K562 (cell line): Measurements from ENCODE around the gene EMILIN1. TPM values are rescaled to one million over a fixed set of nuclear protein-coding genes. Genes with fewer than 3 reads are reported as not detected.

Experiments used
- ATAC-seq: fragments of 200-7000 bp; cut with Tn5 transposase; 3 replicates; pipeline ENCODE4 v1.9.1; 2020; ENCODE audit warnings: moderate library complexity
- BruUV-seq: library from RNA; stranded (reverse); fragments of 400-500 nt; replicated peaks from 2 replicates; lab custom pipeline; 2021; lab: Mats Ljungman, UMichigan
- CTCF ChIA-PET: fragments of 300-600 bp; formaldehyde crosslinking; extraction: SDS; loops from one replicate; lab custom pipeline; 2021; ENCODE audit warnings: low intra/inter-chr PET ratio; lab: Yijun Ruan, JAX
- POLR2A ChIA-PET: fragments of 300-600, 350-650 bp; sonication (Branson Sonifier 250); formaldehyde crosslinking; extraction: SDS; loops from one replicate; lab custom pipeline; 2021; ENCODE audit warnings: antibody characterized with exemption, inconsistent platforms; lab: Yijun Ruan, JAX
- DNase-seq, 4 experiments: peaks; one replicate each; pipeline versions ENCODE4 v3.0.0 to v3.0.0-alpha.2; 2011 to 2018; ENCODE audit warnings: low spot score in 3 of 4, mixed read lengths in 3 of 4; ENCODE audit errors: extremely low read depth in 1 of 4
- FAIRE-seq: peaks from 2 replicates; lab custom pipeline; 2011; peaks lifted over from hg19 to GRCh38; lab: Jason Lieb, UNC
- H2AFZ ChIP-seq: 2 replicates; pipeline ENCODE4 v1.6.0; 2011; ENCODE audit warnings: low read depth, low read length, control low read depth, inconsistent platforms
- H3K27ac ChIP-seq: fragments of 200-600 bp; 3 replicates; pipeline ENCODE4 v1.8.0; 2011; ENCODE audit warnings: low read depth, mild to moderate bottlenecking, control low read depth, inconsistent platforms, low read length, moderate library complexity, mixed read lengths; ENCODE audit errors: extremely low read depth
- H3K27me3 ChIP-seq, 2 experiments: fragments of 300-600 bp in 1 of 2; 2 replicates in 1 of 2; 3 replicates in 1 of 2; pipeline versions ENCODE4 v1.6.0 to v1.8.0; 2011; ENCODE audit warnings: inconsistent platforms in 2 of 2, low read length in 2 of 2, mild to moderate bottlenecking in 1 of 2, mixed read lengths in 1 of 2, moderate library complexity in 1 of 2; ENCODE audit not compliant: control insufficient read depth in 2 of 2, insufficient read depth in 2 of 2
- H3K36me3 ChIP-seq: fragments of 300-600 bp; 3 replicates; pipeline ENCODE4 v1.8.0; 2011; ENCODE audit warnings: mild to moderate bottlenecking, low read length, inconsistent platforms; ENCODE audit not compliant: control insufficient read depth, insufficient read depth
- H3K4me1 ChIP-seq, 2 experiments: fragments of 200-600 bp in 1 of 2; replicated peaks in 1 of 2; 2 replicates in 1 of 2; 3 replicates in 1 of 2; pipeline versions ENCODE4 v1.5.1 to v1.8.0; 2011; ENCODE audit warnings: inconsistent platforms in 2 of 2, low read length in 2 of 2, mild to moderate bottlenecking in 1 of 2, mixed read lengths in 1 of 2, moderate library complexity in 1 of 2; ENCODE audit not compliant: control insufficient read depth in 2 of 2, insufficient read depth in 2 of 2
- H3K4me2 ChIP-seq: 2 replicates; pipeline ENCODE4 v1.6.1; 2011; ENCODE audit warnings: low read length, control low read depth, inconsistent platforms, mixed read lengths; ENCODE audit not compliant: insufficient read depth
- H3K4me3 ChIP-seq: fragments of 200-600 bp; sonication (generic), shearing (Covaris generic); 2 replicates; pipeline ENCODE4 v1.5.1; 2016; ENCODE audit warnings: control low read depth, inconsistent platforms
- H3K79me2 ChIP-seq: fragments of 200-600 bp; 3 replicates; pipeline ENCODE4 v1.8.0; 2011; ENCODE audit warnings: low read length, inconsistent platforms; ENCODE audit not compliant: control insufficient read depth, insufficient read depth
- H3K9ac ChIP-seq, 2 experiments: 2 replicates each; pipeline versions ENCODE4 v1.6.0 to v1.6.1; 2011; ENCODE audit warnings: low read depth in 2 of 2, low read length in 2 of 2, control low read depth in 1 of 2, inconsistent platforms in 1 of 2, mild to moderate bottlenecking in 1 of 2, mixed read lengths in 1 of 2; ENCODE audit not compliant: insufficient read depth in 1 of 2
- H3K9me1 ChIP-seq: one replicate; pipeline ENCODE4 v1.6.0; 2011; ENCODE audit warnings: inconsistent platforms, mild to moderate bottlenecking, low read length, moderate library complexity; ENCODE audit not compliant: control insufficient read depth, insufficient read depth
- H3K9me3 ChIP-seq: replicated peaks from 2 replicates; pipeline ENCODE4 v1.5.1; 2011; ENCODE audit warnings: low read depth, low read length, inconsistent platforms; ENCODE audit not compliant: control insufficient read depth, insufficient read depth
- H4K20me1 ChIP-seq: replicated peaks from 2 replicates; pipeline ENCODE4 v1.6.1; 2011; ENCODE audit warnings: low read length, inconsistent platforms, mixed read lengths; ENCODE audit not compliant: control insufficient read depth, insufficient read depth
- ARID1B ChIP-seq: fragments of 450-650 bp; IDR thresholded peaks from 2 replicates; pipeline ENCODE4 v1.6.1; 2016; ENCODE audit warnings: antibody characterized with exemption, mild to moderate bottlenecking, inconsistent platforms
- BCOR ChIP-seq: fragments of 450-650 bp; IDR thresholded peaks from 2 replicates; pipeline ENCODE4 v1.6.1; 2016
- CBFA2T3 ChIP-seq: fragments of 450-650 bp; IDR thresholded peaks from 2 replicates; pipeline ENCODE4 v1.6.1; 2017
- CREM ChIP-seq: IDR thresholded peaks from 2 replicates; pipeline ENCODE4 v1.6.1; 2014; ENCODE audit warnings: antibody characterized with exemption, low read depth
- ELF1 ChIP-seq: fragments of 200-800 bp; sonication (Bioruptor generic); IDR thresholded peaks from 2 replicates; pipeline ENCODE4 v1.6.1; 2016; ENCODE audit warnings: missing genetic modification characterization, missing compliant biosample characterization
- IRF2 ChIP-seq: sonication (generic); formaldehyde crosslinking; IDR thresholded peaks from 2 replicates; pipeline ENCODE4 v1.8.1; 2022; ENCODE audit warnings: mild to moderate bottlenecking, missing genetic modification reagents
- MBD1 ChIP-seq: fragments of 250-450 bp; sonication (Bioruptor Pico); IDR thresholded peaks from 2 replicates; pipeline ENCODE4 v1.8.0; 2022; ENCODE audit warnings: inconsistent platforms
- NEUROD1 ChIP-seq: fragments of 150-350 bp; IDR thresholded peaks from 2 replicates; pipeline ENCODE4 v1.6.1; 2014; ENCODE audit warnings: borderline replicate concordance, low read length, low read depth; ENCODE audit not compliant: partially characterized antibody
- NFE2 ChIP-seq: IDR thresholded peaks from 2 replicates; pipeline ENCODE4 v1.6.1; 2014; ENCODE audit warnings: antibody characterized with exemption, low read depth
- NR2F6 ChIP-seq: fragments of 450-650 bp; formaldehyde crosslinking; IDR thresholded peaks from 2 replicates; pipeline ENCODE4 v1.4.0; 2020; ENCODE audit warnings: mild to moderate bottlenecking
- POLR3G ChIP-seq: IDR thresholded peaks from 2 replicates; pipeline ENCODE4 v1.6.1; 2011; ENCODE audit not compliant: insufficient read length, insufficient replicate concordance; ENCODE audit errors: extremely low read depth
- TAF15 ChIP-seq: fragments of 200-400 bp; formaldehyde crosslinking; IDR thresholded peaks from 2 replicates; pipeline ENCODE4 v1.6.1; 2017; ENCODE audit warnings: mild to moderate bottlenecking, low read depth, low read length, moderate library complexity
- TAL1 ChIP-seq: fragments of 450-650 bp; IDR thresholded peaks from 2 replicates; pipeline ENCODE4 v1.6.1; 2016; ENCODE audit warnings: mild to moderate bottlenecking
- ZNF75A ChIP-seq: fragments of 450-650 bp; formaldehyde crosslinking; IDR thresholded peaks from 2 replicates; pipeline ENCODE4 v1.4.0; 2020; ENCODE audit warnings: mild to moderate bottlenecking
- ZZZ3 ChIP-seq: fragments of 450-650 bp; IDR thresholded peaks from 2 replicates; pipeline ENCODE4 v1.6.1; 2016; ENCODE audit warnings: antibody characterized with exemption, mild to moderate bottlenecking, moderate library complexity
- WGBS: fragments of 100-300 bp; shearing (Covaris generic); methylation state at CpG from one replicate; pipeline ENCODE4 v1.1.6; 2016; ENCODE audit warnings: low coverage, mixed read lengths; ENCODE audit not compliant: insufficient coverage; ENCODE audit errors: missing lambda C conversion rate; 5-methylcytosine and 5-hydroxymethylcytosine counted together
- in situ Hi-C: fragments of 300-500 bp; cut with MboI; formaldehyde crosslinking; loops from 4 replicates; pipeline ENCODE4 v1.15.0; 2018; ENCODE audit warnings: inconsistent platforms, mixed read lengths
- intact Hi-C: fragments of 100-400 bp; cut with micrococcal nuclease; formaldehyde crosslinking; loops from 2 replicates; pipeline ENCODE4 v1.14.2; 2022
- polyA plus RNA-seq, 8 experiments: library from polyadenylated mRNA; depleted of rRNA in 4 of 8; stranded (reverse) in 5 of 8; unstranded in 3 of 8; fragments of >200 nt; fragmentation: Nextera tagmentation in 2 of 8; fragmentation: Illumina TruSeq in 1 of 8; extraction: Ambion mirVana in 2 of 8; extraction: Trizol in 1 of 8; gene quantifications; 2 replicates each; pipeline versions ENCODE4 v1.2.1 to v1.2.3, GENCODE V29; 2011 to 2014; ENCODE audit warnings: inconsistent platforms in 1 of 8, missing spikeins in 1 of 8
- total RNA-seq, 7 experiments: library from RNA; depleted of rRNA in 6 of 7; stranded (reverse); fragments of >200 nt in 6 of 7; fragmentation: Illumina TruSeq in 2 of 7; extraction: Trizol in 2 of 7; gene quantifications; 2 replicates each; pipeline versions ENCODE4 v1.2.1 to v1.2.3, GENCODE V29; 2011 to 2021; ENCODE audit warnings: low replicate concordance in 1 of 7
- TF ChIP-seq, protein P1 (sequence below), 2 experiments: fragments of 450-650 bp; formaldehyde crosslinking in 1 of 2; IDR thresholded peaks; 2 replicates each; pipeline versions ENCODE4 v1.4.0 to v1.6.1; 2014 to 2020; ENCODE audit warnings: mild to moderate bottlenecking in 2 of 2, borderline replicate concordance in 1 of 2, low read depth in 1 of 2

The EMILIN1 gene
- total and polyA plus RNA-seq, 9 of the 15 experiments (the other 6 are each of a cell fraction or from before 2014, with no cell fraction given): 0.04 to 2.7 (median 0.54) TPM; not detected in 2

GRCh38 chr2:27108221-27108620 is 29.8 kb downstream of the EMILIN1 start:
- Histone ChIP-seq H3K4me1 (no peaks in the 10 kb centered on the region; a peak in 1 of 5 replicates), H3K79me2 (no peaks in the 10 kb centered on the region), H3K4me2 (no peak overlapping the region), H3K4me3 (no peak overlapping the region), H3K27me3 (no peaks in the 10 kb centered on the region), H3K9me3 (no peaks in the 10 kb centered on the region), H4K20me1 (no peaks in the 10 kb centered on the region), H3K9ac (no peak overlapping the region), H3K9me1 (no peaks in the 10 kb centered on the region), H3K27ac (no peak overlapping the region), H3K36me3 (no peaks in the 10 kb centered on the region), H2AFZ (no peak overlapping the region)
- no peak for FAIRE-seq
- ChIA-PET CTCF (no interaction called here), POLR2A (no interaction called here)
- no peak for ATAC-seq
- intact Hi-C loops (no loop called here), in situ Hi-C loops (no loop called here)
- BruUV-seq: no TSS peak
- 33% methylated on average over 2 of the region's 2 CpGs for WGBS
- DNase-seq: no peak
- TF ChIP-seq CREM: no peak
- TF ChIP-seq ZZZ3: no peak
- peak; percentile 34 for TF ChIP-seq TAL1
- no peak for TF ChIP-seq ZNF75A (CRISPR knock-in tag)
- TF ChIP-seq ARID1B: peak; percentile 68
- TF ChIP-seq NR2F6 (CRISPR knock-in tag): no peak
- no peak for TF ChIP-seq MBD1 (CRISPR knock-in tag)
- no peak for TF ChIP-seq POLR3G
- no peak for TF ChIP-seq BCOR
- no peak for TF ChIP-seq IRF2
- TF ChIP-seq ELF1: no peak
- TF ChIP-seq TAF15: no peak
- TF ChIP-seq NFE2: no peak
- TF ChIP-seq NEUROD1: no peak
- TF ChIP-seq, protein P1, sequence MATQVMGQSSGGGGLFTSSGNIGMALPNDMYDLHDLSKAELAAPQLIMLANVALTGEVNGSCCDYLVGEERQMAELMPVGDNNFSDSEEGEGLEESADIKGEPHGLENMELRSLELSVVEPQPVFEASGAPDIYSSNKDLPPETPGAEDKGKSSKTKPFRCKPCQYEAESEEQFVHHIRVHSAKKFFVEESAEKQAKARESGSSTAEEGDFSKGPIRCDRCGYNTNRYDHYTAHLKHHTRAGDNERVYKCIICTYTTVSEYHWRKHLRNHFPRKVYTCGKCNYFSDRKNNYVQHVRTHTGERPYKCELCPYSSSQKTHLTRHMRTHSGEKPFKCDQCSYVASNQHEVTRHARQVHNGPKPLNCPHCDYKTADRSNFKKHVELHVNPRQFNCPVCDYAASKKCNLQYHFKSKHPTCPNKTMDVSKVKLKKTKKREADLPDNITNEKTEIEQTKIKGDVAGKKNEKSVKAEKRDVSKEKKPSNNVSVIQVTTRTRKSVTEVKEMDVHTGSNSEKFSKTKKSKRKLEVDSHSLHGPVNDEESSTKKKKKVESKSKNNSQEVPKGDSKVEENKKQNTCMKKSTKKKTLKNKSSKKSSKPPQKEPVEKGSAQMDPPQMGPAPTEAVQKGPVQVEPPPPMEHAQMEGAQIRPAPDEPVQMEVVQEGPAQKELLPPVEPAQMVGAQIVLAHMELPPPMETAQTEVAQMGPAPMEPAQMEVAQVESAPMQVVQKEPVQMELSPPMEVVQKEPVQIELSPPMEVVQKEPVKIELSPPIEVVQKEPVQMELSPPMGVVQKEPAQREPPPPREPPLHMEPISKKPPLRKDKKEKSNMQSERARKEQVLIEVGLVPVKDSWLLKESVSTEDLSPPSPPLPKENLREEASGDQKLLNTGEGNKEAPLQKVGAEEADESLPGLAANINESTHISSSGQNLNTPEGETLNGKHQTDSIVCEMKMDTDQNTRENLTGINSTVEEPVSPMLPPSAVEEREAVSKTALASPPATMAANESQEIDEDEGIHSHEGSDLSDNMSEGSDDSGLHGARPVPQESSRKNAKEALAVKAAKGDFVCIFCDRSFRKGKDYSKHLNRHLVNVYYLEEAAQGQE (IDR thresholded peaks at IDR 0.05; ENCODE audit: borderline replicate concordance): peak; percentile 21; the same call in 1 of the 2 replicates
- TF ChIP-seq, protein P1 (CRISPR knock-in tag; IDR thresholded peaks at IDR 0.05; ENCODE audit: low read depth): no peak
- TF ChIP-seq CBFA2T3: peak; percentile 19; the same call in 1 of the 2 replicates
